GM12873 (cell line): ENCODE results near the gene SVIL.

Experiments
- TF ChIP-seq, protein P1 (sequence below): IDR thresholded peaks from 2 replicates; pipeline ENCODE4 v1.5.1; 2012; ENCODE audit warnings: low read depth, mild to moderate bottlenecking, moderate library complexity, low read length, control low read depth; ENCODE audit not compliant: insufficient read depth; ENCODE audit errors: missing control alignments

Gene SVIL

GRCh38 chr10:29621161-29621560 lies 13.6 kb downstream of the SVIL start:
- TF ChIP-seq, protein P1, sequence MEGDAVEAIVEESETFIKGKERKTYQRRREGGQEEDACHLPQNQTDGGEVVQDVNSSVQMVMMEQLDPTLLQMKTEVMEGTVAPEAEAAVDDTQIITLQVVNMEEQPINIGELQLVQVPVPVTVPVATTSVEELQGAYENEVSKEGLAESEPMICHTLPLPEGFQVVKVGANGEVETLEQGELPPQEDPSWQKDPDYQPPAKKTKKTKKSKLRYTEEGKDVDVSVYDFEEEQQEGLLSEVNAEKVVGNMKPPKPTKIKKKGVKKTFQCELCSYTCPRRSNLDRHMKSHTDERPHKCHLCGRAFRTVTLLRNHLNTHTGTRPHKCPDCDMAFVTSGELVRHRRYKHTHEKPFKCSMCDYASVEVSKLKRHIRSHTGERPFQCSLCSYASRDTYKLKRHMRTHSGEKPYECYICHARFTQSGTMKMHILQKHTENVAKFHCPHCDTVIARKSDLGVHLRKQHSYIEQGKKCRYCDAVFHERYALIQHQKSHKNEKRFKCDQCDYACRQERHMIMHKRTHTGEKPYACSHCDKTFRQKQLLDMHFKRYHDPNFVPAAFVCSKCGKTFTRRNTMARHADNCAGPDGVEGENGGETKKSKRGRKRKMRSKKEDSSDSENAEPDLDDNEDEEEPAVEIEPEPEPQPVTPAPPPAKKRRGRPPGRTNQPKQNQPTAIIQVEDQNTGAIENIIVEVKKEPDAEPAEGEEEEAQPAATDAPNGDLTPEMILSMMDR = no peak

GRCh38 chr10:29620112-29620690 lies 14.6 kb downstream of the SVIL start:
- TF ChIP-seq, protein P1 = no peak

DNA sequence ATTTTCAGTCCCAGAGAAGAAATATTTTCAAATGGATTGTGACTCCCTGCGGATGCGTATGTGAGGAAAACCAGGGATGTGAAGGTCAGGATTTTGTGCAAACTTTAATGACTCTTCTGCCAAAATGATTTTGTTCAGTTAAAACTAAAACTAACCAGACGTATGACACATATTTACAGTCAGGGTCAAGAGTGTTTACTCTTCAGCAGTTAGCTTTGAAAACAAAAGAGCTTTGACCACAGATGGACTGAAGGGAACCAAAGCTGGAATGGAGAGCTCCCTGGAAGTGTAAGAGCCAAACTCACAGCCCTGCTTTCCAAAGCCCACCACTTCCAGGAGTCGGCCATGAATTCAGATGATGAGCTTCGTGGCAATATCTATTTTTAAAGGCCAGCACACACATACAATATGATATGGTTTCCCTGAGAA lies 15.5 kb downstream of the SVIL start:
- TF ChIP-seq, protein P1 = no peak

DNA sequence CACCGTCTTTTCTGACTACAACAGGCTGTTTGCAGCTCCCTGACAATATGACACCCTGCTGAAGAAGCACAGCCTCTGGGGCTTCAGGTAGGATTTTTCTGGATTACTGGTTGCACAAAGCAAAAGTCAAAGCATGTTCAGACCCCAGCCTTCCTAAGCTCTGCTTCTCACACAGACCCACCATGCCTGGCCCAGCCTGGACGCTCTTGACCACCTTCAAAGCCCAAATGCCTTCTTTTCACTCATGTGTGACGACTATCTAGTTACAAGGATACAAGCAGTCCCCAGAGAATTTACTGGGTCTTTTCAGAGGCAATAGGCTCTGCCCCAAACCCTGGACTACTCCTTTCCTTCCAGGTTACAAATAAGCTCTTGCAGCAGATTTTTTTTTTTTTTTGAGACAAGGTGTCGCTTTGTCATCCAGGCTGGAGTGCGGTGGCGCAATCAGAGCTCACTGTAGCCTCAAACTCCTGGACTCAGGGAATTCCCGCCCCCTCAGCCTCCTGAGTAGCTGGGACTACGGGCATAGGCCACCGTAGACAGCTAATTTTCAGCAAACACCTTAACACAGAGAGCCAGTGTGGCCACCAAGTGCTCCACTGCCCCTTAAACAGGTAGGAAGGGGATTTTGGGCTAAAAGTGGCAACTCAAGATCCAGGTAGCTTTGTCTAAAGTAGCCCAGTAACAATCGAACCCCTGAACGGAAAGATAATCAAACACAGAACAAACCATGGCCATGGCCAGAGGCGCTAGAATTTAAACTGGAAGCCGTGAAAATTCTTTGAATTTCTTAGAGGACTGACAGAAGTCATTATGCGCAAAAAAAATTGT lies 16.2 kb downstream of the SVIL start:
- TF ChIP-seq, protein P1 = no peak

- TF ChIP-seq, protein P1 = no peak
Measured at GRCh38 chr10:29617880-29618340, 16.9 kb downstream of the SVIL start.

- TF ChIP-seq, protein P1 = no peak
Measured at GRCh38 chr10:29616542-29616941, 18.2 kb downstream of the SVIL start.

GRCh38 chr10:29615195-29615594 lies 19.6 kb downstream of the SVIL start:
- TF ChIP-seq, protein P1 = no peak
